ENCODE measurements around the gene MUC5B. TPM values are rescaled to one million over a fixed set of nuclear protein-coding genes. Genes with fewer than 3 reads are reported as not detected.
"Not testable (repeated sequence)": the region's sequence is repeated elsewhere in the genome, so short reads cannot be mapped to it uniquely, and the experiment has no call there.

Gene MUC5B
- total RNA-seq, 4 donors from 2014 or later, result 0.44 TPM; not detected in 3

- TF ChIP-seq CTCF (IDR thresholded peaks at IDR 0.05), result no peak
- no peak for ATAC-seq (ENCODE audit: low FRiP score)
- no peak for DNase-seq (ENCODE audit: low spot score)
Observed at GRCh38 chr11:1181420-1181819, 41.4 kb upstream of the MUC5B start.

GRCh38 chr11:1181853-1182535, 40.9 kb upstream of the MUC5B start:
- no peak for TF ChIP-seq CTCF (IDR thresholded peaks at IDR 0.05)
- DNase-seq (ENCODE audit: low spot score) (no peak), ATAC-seq (ENCODE audit: low FRiP score) (no peak)

- DNase-seq (ENCODE audit: low spot score), result not testable (repeated sequence)
- ATAC-seq (ENCODE audit: low FRiP score), result peak; percentile 35
Observed at GRCh38 chr11:1184139-1184538, 38.7 kb upstream of the MUC5B start.

GRCh38 chr11:1188451-1189130, 34.3 kb upstream of the MUC5B start:
- not testable (repeated sequence) for ATAC-seq (ENCODE audit: low FRiP score); DNase-seq (ENCODE audit: low spot score)

- not testable (repeated sequence) for ATAC-seq (ENCODE audit: low FRiP score); DNase-seq (ENCODE audit: low spot score)
Observed at GRCh38 chr11:1189816-1190215, 33.0 kb upstream of the MUC5B start.

- not testable (repeated sequence) for ATAC-seq (ENCODE audit: low FRiP score); DNase-seq (ENCODE audit: low spot score)
Observed at GRCh38 chr11:1191786-1192470, 30.9 kb upstream of the MUC5B start.

GRCh38 chr11:1192741-1193325, 30.0 kb upstream of the MUC5B start:
- ATAC-seq (ENCODE audit: low FRiP score) (no peak), DNase-seq (ENCODE audit: low spot score) (no peak)
- no peak for TF ChIP-seq CTCF (IDR thresholded peaks at IDR 0.05)

GRCh38 chr11:1193326-1194230, 29.3 kb upstream of the MUC5B start:
- DNase-seq (ENCODE audit: low spot score), result no peak
- TF ChIP-seq CTCF (IDR thresholded peaks at IDR 0.05), result no peak
- no peak for ATAC-seq (ENCODE audit: low FRiP score)
